OCI-LY1 (cell line): ENCODE data around the gene NEGR1.

ENCODE experiments used
- CTCF ChIP-seq: fragments of 200-600 bp; sonication (generic), shearing (Covaris generic); IDR thresholded peaks from 2 replicates; pipeline ENCODE4 v1.5.1; 2017; ENCODE audit warnings: mild to moderate bottlenecking, antibody characterized with exemption, low read length, moderate library complexity, mixed read lengths
- EZH2 ChIP-seq: fragments of 200-600 bp; sonication (generic), shearing (Covaris generic); IDR thresholded peaks from 2 replicates; pipeline ENCODE4 v1.8.0; 2017; ENCODE audit warnings: borderline replicate concordance, mixed run types, mild to moderate bottlenecking, antibody characterized with exemption, low read length, moderate library complexity, mixed read lengths

GRCh38 chr1:71362691-71363090, 919.6 kb downstream of the NEGR1 start:
- TF ChIP-seq CTCF (no peak), EZH2 (no peak)
